Ascending aorta (tissue), 2 donors: Measurements from ENCODE around the gene GPC3. TPM values are rescaled to one million over a fixed set of nuclear protein-coding genes. Genes with fewer than 3 reads are reported as not detected.

Experiments
- DNase-seq, 2 donors: peaks; one replicate each; pipeline ENCODE4 v3.0.0-alpha.2; 2019; ENCODE audit warnings: low spot score in 2 of 2
- H3K27ac ChIP-seq, 2 donors: fragments of 200-600 bp; sonication (generic); one replicate each; pipeline ENCODE4 v1.5.1; 2016 to 2017; ENCODE audit warnings: mild to moderate bottlenecking in 1 of 2
- H3K27me3 ChIP-seq: fragments of 200-600 bp; sonication (generic); one replicate; pipeline ENCODE4 v1.5.1; 2017
- H3K36me3 ChIP-seq, 2 donors: fragments of 200-600 bp; sonication (generic); one replicate each; pipeline ENCODE4 v1.5.1; 2016
- H3K4me1 ChIP-seq, 2 donors: fragments of 200-600 bp; sonication (generic); one replicate each; pipeline ENCODE4 v1.5.1; 2016 to 2017; ENCODE audit warnings: mild to moderate bottlenecking in 1 of 2
- H3K4me3 ChIP-seq, 2 donors: fragments of 200-600 bp; sonication (generic); one replicate each; pipeline ENCODE4 v1.5.1; 2016 to 2017; ENCODE audit warnings: mild to moderate bottlenecking in 1 of 2
- H3K9me3 ChIP-seq, 2 donors: fragments of 200-600 bp; sonication (generic); one replicate each; pipeline ENCODE4 v1.5.1; 2016
- CTCF ChIP-seq, 3 experiments: fragments of 200-600 bp in 2 of 3; fragments of 450-650 bp in 1 of 3; sonication (generic) in 2 of 3; IDR thresholded peaks; one replicate each; pipeline ENCODE4 v1.5.1; 2016 to 2019; ENCODE audit warnings: antibody characterized with exemption in 3 of 3, mild to moderate bottlenecking in 1 of 3, moderate library complexity in 1 of 3
- intact Hi-C: fragments of 100-400 bp; cut with DNase I; formaldehyde crosslinking; loops from one replicate; pipeline ENCODE4 v1.15.1; 2023
- total RNA-seq: library from RNA; depleted of rRNA; stranded (reverse); fragments of >200 nt; gene quantifications from one replicate; pipeline ENCODE4 v1.1.0, GENCODE V29; 2016

The GPC3 gene
- total RNA-seq, result 0.75 TPM

- no peaks in the 10 kb centered on the region for H3K9me3 ChIP-seq
- H3K4me3 ChIP-seq, result peak within 1 kb of the TSS; percentile 36 to 56
- no peak within 1 kb of the TSS for H3K27ac ChIP-seq
- DNase-seq, result no peak
- TF ChIP-seq CTCF (IDR thresholded peaks at IDR 0.05), result no peak
- H3K36me3 ChIP-seq, result no peaks in the 10 kb centered on the region
- no peaks in the 10 kb centered on the region for H3K27me3 ChIP-seq
- no peaks in the 10 kb centered on the region for H3K4me1 ChIP-seq
- intact Hi-C loops, result no loop called here
Observed at GRCh38 chrX:133985164-133985966, at the start of gene GPC3. Gene GPC3, minus strand, starts transcription at chrX:133985594.

GRCh38 chrX:134032441-134032840 lies 47.0 kb upstream of the GPC3 start:
- intact Hi-C loops, result no loop called here
- H3K4me3 ChIP-seq, result no peak overlapping the region
- no peaks in the 10 kb centered on the region for H3K36me3 ChIP-seq
- no peak overlapping the region for H3K27ac ChIP-seq
- H3K27me3 ChIP-seq, result no peaks in the 10 kb centered on the region
- no peaks in the 10 kb centered on the region for H3K4me1 ChIP-seq
- DNase-seq, result no peak
- H3K9me3 ChIP-seq, result no peaks in the 10 kb centered on the region
- TF ChIP-seq CTCF (IDR thresholded peaks at IDR 0.05), result no peak

GRCh38 chrX:134026565-134027311 lies 41.3 kb upstream of the GPC3 start:
- H3K4me1 ChIP-seq, result no peaks in the 10 kb centered on the region
- peak in 1 of 2 donors; percentile 66 for DNase-seq

GRCh38 chrX:134025986-134026545 lies 40.7 kb upstream of the GPC3 start:
- H3K9me3 ChIP-seq, result no peaks in the 10 kb centered on the region
- no peak for DNase-seq
- peak overlapping the region; percentile 2 to 34 for H3K4me3 ChIP-seq
- no peaks in the 10 kb centered on the region for H3K36me3 ChIP-seq
- TF ChIP-seq CTCF (IDR thresholded peaks at IDR 0.05), result no peak
- H3K27me3 ChIP-seq, result no peaks in the 10 kb centered on the region
- H3K4me1 ChIP-seq, result no peaks in the 10 kb centered on the region
- H3K27ac ChIP-seq, result no peak overlapping the region
- intact Hi-C loops, result loop anchor here (2.0 kb wide), 1 partner anchor 233 kb away; no protein-coding TSS in a partner anchor

More at GRCh38 chrX:134026565-134027311, 41.3 kb upstream of the GPC3 start:
- Histone ChIP-seq H3K27ac (no peak overlapping the region), H3K9me3 (no peaks in the 10 kb centered on the region), H3K36me3 (no peaks in the 10 kb centered on the region), H3K4me3 (peak overlapping the region; percentile 2 to 34), H3K27me3 (no peaks in the 10 kb centered on the region)
- peak; percentile 19 to 46 (median 35) for TF ChIP-seq CTCF (IDR thresholded peaks at IDR 0.05)
- intact Hi-C loops, result loop anchor here (2.0 kb wide), 1 partner anchor 234 kb away; no protein-coding TSS in a partner anchor

GRCh38 chrX:134024686-134025377 lies 39.4 kb upstream of the GPC3 start:
- no peaks in the 10 kb centered on the region for H3K27me3 ChIP-seq
- no peak for TF ChIP-seq CTCF (IDR thresholded peaks at IDR 0.05)
- H3K4me3 ChIP-seq, result no peak overlapping the region
- peak overlapping the region in 1 of 2 donors; percentile 42 for H3K27ac ChIP-seq
- intact Hi-C loops, result no loop called here
- no peaks in the 10 kb centered on the region for H3K36me3 ChIP-seq
- no peaks in the 10 kb centered on the region for H3K9me3 ChIP-seq
- H3K4me1 ChIP-seq, result no peaks in the 10 kb centered on the region
- no peak for DNase-seq
